Uterus (tissue), 4 donors: Measurements from ENCODE around the gene NR2C2. TPM values are rescaled to one million over a fixed set of nuclear protein-coding genes. Genes with fewer than 3 reads are reported as not detected.
A peak's percentile ranks its signal among the peaks of the same experiment; 100 is the strongest.

ENCODE experiments used
- DNase-seq, 2 donors: peaks; one replicate each; pipeline ENCODE4 v3.0.0-alpha.2; 2019 to 2020
- H3K27ac ChIP-seq, 2 donors: fragments of 200-600 bp; sonication (generic); 1 replicate in 1 of 2; 2 replicates in 1 of 2; pipeline ENCODE4 v1.5.1; 2016 to 2018
- H3K27me3 ChIP-seq, 2 donors: fragments of 200-600 bp; sonication (generic); one replicate each; pipeline ENCODE4 v1.5.1; 2018 to 2019; ENCODE audit warnings: control low read depth in 1 of 2
- H3K36me3 ChIP-seq, 2 donors: fragments of 200-600 bp; sonication (generic); one replicate each; pipeline ENCODE4 v1.5.1; 2019; ENCODE audit warnings: control low read depth in 1 of 2
- H3K4me1 ChIP-seq, 2 donors: fragments of 200-600 bp; sonication (generic); one replicate each; pipeline ENCODE4 v1.5.1; 2018 to 2019; ENCODE audit warnings: control low read depth in 1 of 2
- H3K4me3 ChIP-seq, 2 donors: fragments of 200-600 bp; sonication (generic); 1 replicate in 1 of 2; 2 replicates in 1 of 2; pipeline ENCODE4 v1.5.1; 2018 to 2019; ENCODE audit warnings: mild to moderate bottlenecking in 1 of 2
- H3K9me3 ChIP-seq, 2 donors: fragments of 200-600 bp; sonication (generic); one replicate each; pipeline ENCODE4 v1.5.1; 2019; ENCODE audit warnings: control low read depth in 1 of 2
- CTCF ChIP-seq, 4 experiments: fragments of 200-600 bp in 2 of 4; fragments of 450-650 bp in 2 of 4; sonication (generic) in 2 of 4; IDR thresholded peaks; one replicate each; pipeline ENCODE4 v1.5.1; 2016 to 2019; ENCODE audit warnings: antibody characterized with exemption in 4 of 4, mild to moderate bottlenecking in 2 of 4, moderate library complexity in 1 of 4
- POLR2A ChIP-seq, 2 donors: fragments of 450-650 bp; IDR thresholded peaks; one replicate each; pipeline ENCODE4 v1.6.1; 2016; ENCODE audit warnings: antibody characterized with exemption in 2 of 2, mild to moderate bottlenecking in 1 of 2, moderate library complexity in 1 of 2
- intact Hi-C: fragments of 100-400 bp; cut with DNase I; formaldehyde crosslinking; loops from one replicate; pipeline ENCODE4 v1.15.1; 2023; ENCODE audit warnings: low total_unique reads
- total RNA-seq, 4 donors: library from RNA; depleted of rRNA in 3 of 4; stranded (reverse); fragments of >200 nt in 3 of 4; gene quantifications; one replicate each; pipeline versions ENCODE4 v1.1.0 to v1.2.4, GENCODE V29; 2014 to 2023
- donor health status: DM: yes; HTN: yes; CAD: no.

NR2C2 gene
- total RNA-seq, 4 donors from 2014 or later, result 29.7 to 78.3 (median 61.0) TPM

DNA sequence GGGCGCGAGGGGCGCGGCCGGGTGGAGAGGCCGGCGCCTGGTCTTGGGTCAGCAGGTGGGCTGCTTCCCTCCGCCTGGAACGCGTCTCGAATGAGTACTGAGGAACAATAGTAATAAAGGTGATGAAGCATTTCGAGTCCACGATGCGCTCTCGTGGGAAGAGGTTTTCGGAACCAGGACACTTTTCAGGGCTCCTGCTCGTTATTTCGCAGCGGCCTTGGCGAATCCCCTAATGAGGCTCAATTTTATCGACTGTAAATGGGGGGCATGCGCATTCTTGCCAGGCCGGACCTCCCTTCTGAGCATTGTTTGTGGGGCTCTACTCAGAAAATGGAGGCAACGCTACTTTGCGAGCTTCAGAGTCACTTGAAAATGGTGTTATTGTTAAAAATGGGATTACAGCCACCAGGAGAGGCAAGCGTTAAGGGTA lies 1.2 kb downstream of the NR2C2 start:
- Histone ChIP-seq H3K27ac (peak overlapping the region; percentile 96 to 98), H3K4me3 (peak overlapping the region; percentile 68 to 99), H3K9me3 (no peaks in the 10 kb centered on the region), H3K4me1 (peaks cover 0 to 6% of the 10 kb centered on the region in 2 donors), H3K36me3 (no peaks in the 10 kb centered on the region), H3K27me3 (no peaks in the 10 kb centered on the region)
- TF ChIP-seq POLR2A (IDR thresholded peaks at IDR 0.05) (peak in 1 of 2 donors; percentile 4), CTCF (IDR thresholded peaks at IDR 0.05) (no peak)
- DNase-seq, result no peak
- intact Hi-C loops, result no loop called here

- H3K27me3 ChIP-seq, result no peaks in the 10 kb centered on the region
- H3K27ac ChIP-seq, result peak overlapping the region; percentile 96 to 98
- H3K4me3 ChIP-seq, result peak overlapping the region; percentile 68 to 99
- H3K4me1 ChIP-seq, result peaks cover 0 to 6% of the 10 kb centered on the region in 2 donors
- H3K36me3 ChIP-seq, result no peaks in the 10 kb centered on the region
- intact Hi-C loops, result no loop called here
- no peak for TF ChIP-seq CTCF (IDR thresholded peaks at IDR 0.05)
- no peak for TF ChIP-seq POLR2A (IDR thresholded peaks at IDR 0.05)
- DNase-seq, result no peak
- no peaks in the 10 kb centered on the region for H3K9me3 ChIP-seq
Observed at GRCh38 chr3:14949126-14949525, 1.7 kb downstream of the NR2C2 start.

DNA sequence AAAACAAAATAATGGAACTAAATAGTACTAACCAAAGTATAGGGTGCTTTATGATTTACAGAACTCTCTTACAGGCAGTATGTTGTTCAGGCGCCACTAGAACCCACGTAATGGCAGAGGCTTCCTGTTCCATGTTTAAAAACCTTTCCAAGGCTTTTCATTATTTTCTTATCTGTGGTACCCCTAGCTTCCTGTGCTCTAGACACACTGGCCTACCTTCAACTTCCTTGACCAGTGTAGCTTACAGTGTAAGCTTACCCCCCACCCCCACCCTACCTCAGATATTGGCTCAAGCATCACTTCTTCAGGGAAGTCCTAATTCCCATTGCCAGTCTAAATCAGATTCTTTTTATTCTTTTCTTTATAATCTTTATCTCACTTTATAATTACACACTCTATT lies 2.9 kb downstream of the NR2C2 start:
- no peaks in the 10 kb centered on the region for H3K27me3 ChIP-seq
- H3K4me1 ChIP-seq, result peaks cover 0 to 6% of the 10 kb centered on the region in 2 donors
- H3K9me3 ChIP-seq, result no peaks in the 10 kb centered on the region
- no peak for TF ChIP-seq POLR2A (IDR thresholded peaks at IDR 0.05)
- no peak for TF ChIP-seq CTCF (IDR thresholded peaks at IDR 0.05)
- H3K27ac ChIP-seq, result no peak overlapping the region
- DNase-seq, result no peak
- no peaks in the 10 kb centered on the region for H3K36me3 ChIP-seq
- no peak overlapping the region for H3K4me3 ChIP-seq
- intact Hi-C loops, result no loop called here

DNA sequence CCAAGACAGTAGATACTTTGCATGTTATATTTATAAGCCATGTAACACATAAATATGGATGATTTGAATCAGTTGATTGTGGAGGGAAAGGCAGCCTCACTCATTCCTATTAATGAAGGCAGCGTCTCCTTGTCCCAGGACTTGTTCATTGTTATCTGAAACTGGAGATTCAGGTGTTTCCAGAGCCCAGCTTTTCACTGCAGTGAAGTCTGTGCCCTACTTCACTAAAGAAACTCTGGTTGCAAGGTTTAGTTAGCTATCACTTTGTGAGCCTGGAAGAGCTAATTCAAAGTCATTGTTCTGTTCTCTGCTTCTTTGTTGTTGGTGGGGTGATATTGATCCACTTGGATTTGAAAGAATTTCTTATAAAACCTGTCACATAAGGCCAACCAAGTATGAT lies 9.8 kb downstream of the NR2C2 start:
- Histone ChIP-seq H3K4me3 (no peak overlapping the region), H3K27me3 (no peaks in the 10 kb centered on the region), H3K27ac (no peak overlapping the region), H3K36me3 (no peaks in the 10 kb centered on the region), H3K9me3 (no peaks in the 10 kb centered on the region), H3K4me1 (no peaks in the 10 kb centered on the region)
- intact Hi-C loops, result no loop called here
- DNase-seq, result no peak
- TF ChIP-seq CTCF (IDR thresholded peaks at IDR 0.05) (no peak), POLR2A (IDR thresholded peaks at IDR 0.05) (no peak)

DNA sequence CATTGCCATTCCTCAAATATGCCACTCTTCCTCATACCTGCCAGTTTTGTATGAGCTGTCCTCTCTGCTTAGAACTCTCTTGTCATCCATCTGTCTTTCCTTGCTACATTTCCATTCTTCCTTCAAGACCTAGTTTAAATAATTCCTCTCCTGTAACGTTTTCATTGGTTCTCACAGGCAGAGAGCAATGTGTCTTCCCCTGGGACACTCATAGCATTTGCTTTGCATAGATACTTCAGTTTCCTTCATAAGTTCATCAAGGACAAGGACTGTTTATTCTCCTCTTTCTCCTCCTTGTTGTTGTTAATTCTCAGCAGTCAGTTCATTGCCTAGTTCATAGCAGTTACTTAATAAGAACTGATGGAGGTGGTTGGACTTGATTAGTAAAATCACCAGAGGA lies 10.5 kb downstream of the NR2C2 start:
- no peak for TF ChIP-seq CTCF (IDR thresholded peaks at IDR 0.05)
- TF ChIP-seq POLR2A (IDR thresholded peaks at IDR 0.05), result no peak
- H3K9me3 ChIP-seq, result no peaks in the 10 kb centered on the region
- no peaks in the 10 kb centered on the region for H3K27me3 ChIP-seq
- no peak overlapping the region for H3K4me3 ChIP-seq
- H3K4me1 ChIP-seq, result no peaks in the 10 kb centered on the region
- no peak for DNase-seq
- no peaks in the 10 kb centered on the region for H3K36me3 ChIP-seq
- intact Hi-C loops, result no loop called here
- no peak overlapping the region for H3K27ac ChIP-seq
